Mucosa of descending colon (tissue), 3 donors: ENCODE measurements around the gene GYPA. TPM values are rescaled to one million over a fixed set of nuclear protein-coding genes. Genes with fewer than 3 reads are reported as not detected.
"Not testable (repeated sequence)": the region's sequence is repeated elsewhere in the genome, so short reads cannot be mapped to it uniquely, and the experiment has no call there.

Experiments
- ATAC-seq: fragments of 200-7000 bp; cut with Tn5 transposase; one replicate; pipeline ENCODE4 v1.9.1; 2020; ENCODE audit warnings: mild to moderate bottlenecking, moderate library complexity
- DNase-seq, 3 donors: peaks; one replicate each; pipeline ENCODE4 v3.0.0-alpha.2; 2020
- H3K36me3 ChIP-seq: fragments of 200-600 bp; one replicate; pipeline ENCODE4 v1.8.0; 2021; ENCODE audit warnings: low read depth, mild to moderate bottlenecking
- H3K4me1 ChIP-seq: fragments of 200-600 bp; one replicate; pipeline ENCODE4 v1.8.0; 2021; ENCODE audit warnings: low read depth, mild to moderate bottlenecking
- H3K4me3 ChIP-seq: fragments of 200-600 bp; one replicate; pipeline ENCODE4 v1.8.0; 2021; ENCODE audit warnings: mild to moderate bottlenecking
- H3K9me3 ChIP-seq: fragments of 200-600 bp; one replicate; pipeline ENCODE4 v1.8.0; 2021; ENCODE audit warnings: mild to moderate bottlenecking
- CTCF ChIP-seq: fragments of 200-600 bp; IDR thresholded peaks from one replicate; pipeline ENCODE4 v1.8.0; 2022; ENCODE audit warnings: antibody characterized with exemption, mild to moderate bottlenecking
- intact Hi-C, 2 donors: fragments of 100-400 bp; cut with DNase I in 1 of 2; cut with micrococcal nuclease in 1 of 2; formaldehyde crosslinking; loops; one replicate each; pipeline versions ENCODE4 v1.11.0 to v1.11.1; 2022; cut with DNase I, micrococcal nuclease
- total RNA-seq, 3 donors: library from RNA; stranded (reverse); fragmentation: NEBNext Ultra II Directional in 2 of 3; extraction: Animal tissue kit (Norgen Biotek cat#: 25700) in 2 of 3; gene quantifications; one replicate each; pipeline versions ENCODE4 v1.2.1 to v1.2.4, GENCODE V29; 2021 to 2023
- donor health status: DM: no; HTN: no; CAD: no; lungs with moderate emphysema.
- donor health status: DM: no; HTN: no; CAD: no.
- donor health status: DM: no; HTN: yes; CAD: no.

The GYPA gene
- total RNA-seq, 3 donors from 2014 or later = not detected

- DNase-seq (no peak), ATAC-seq (no peak)
- no peaks in the 10 kb centered on the region for H3K9me3 ChIP-seq
- no peaks in the 10 kb centered on the region for H3K36me3 ChIP-seq
- no peak for TF ChIP-seq CTCF
- intact Hi-C loops = no loop called here
- no peaks in the 10 kb centered on the region for H3K4me1 ChIP-seq
- no peak overlapping the region for H3K4me3 ChIP-seq
Observed at GRCh38 chr4:144169211-144169610, 28.7 kb upstream of the GYPA start.

DNA sequence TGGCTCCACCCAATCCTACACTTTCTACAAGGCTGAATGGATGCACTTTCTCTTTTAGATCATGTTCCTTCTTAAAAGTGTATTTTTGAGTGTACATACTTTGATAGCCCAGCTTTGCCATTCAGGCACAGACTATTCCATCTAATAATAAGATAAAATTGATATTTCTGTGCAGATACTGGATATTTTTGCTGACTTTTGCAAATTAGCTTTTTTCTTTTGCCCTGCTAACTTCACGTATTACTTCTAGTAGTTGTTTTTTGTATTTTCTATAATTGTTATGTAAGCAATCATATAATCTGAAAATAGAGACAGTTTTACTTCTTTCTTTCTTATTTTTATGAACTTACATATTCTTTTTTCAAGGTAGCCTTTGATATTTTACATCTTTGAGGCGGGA, 13.5 kb upstream of the GYPA start:
- Histone ChIP-seq H3K4me3 (no peak overlapping the region), H3K4me1 (no peaks in the 10 kb centered on the region), H3K9me3 (no peaks in the 10 kb centered on the region), H3K36me3 (no peaks in the 10 kb centered on the region)
- no peak for TF ChIP-seq CTCF
- no peak for DNase-seq
- ATAC-seq = no peak
- intact Hi-C loops = no loop called here

DNA sequence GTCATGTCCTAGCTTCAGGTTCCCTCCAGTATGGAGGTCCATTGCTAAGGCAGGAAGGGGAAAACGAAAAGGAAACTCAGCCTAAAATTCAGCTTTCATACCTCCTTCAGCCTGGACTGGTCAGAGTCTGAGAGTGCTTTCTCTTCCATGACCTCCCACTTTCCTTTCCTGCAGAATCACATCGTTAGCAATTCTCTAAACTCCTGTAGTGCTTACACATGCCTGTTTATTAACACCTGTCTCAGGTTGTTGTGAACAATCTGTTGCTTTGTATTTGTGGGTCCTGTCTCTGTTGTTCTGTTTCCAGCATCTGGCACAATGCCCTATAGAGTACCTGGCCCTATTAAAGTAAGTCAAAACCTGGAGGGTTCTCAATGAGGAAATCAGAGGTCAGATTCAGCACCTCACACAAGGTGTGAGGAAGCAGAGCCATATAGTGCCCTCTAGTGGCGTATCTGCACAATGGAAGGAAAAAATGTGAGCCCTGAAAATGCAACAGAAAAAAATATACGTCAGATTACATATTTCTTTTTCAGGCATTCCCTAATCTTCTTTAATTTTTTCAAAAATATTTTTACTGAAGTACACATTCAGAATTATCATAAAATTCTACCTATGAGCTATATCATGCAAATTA, 2.3 kb upstream of the GYPA start:
- peak in 1 of 3 donors; percentile 18 for DNase-seq
- H3K4me3 ChIP-seq, intact Hi-C loops, H3K4me1 ChIP-seq, H3K36me3 ChIP-seq, H3K9me3 ChIP-seq: not testable (repeated sequence)
- ATAC-seq = peak; percentile 71
- peak; percentile 33 for TF ChIP-seq CTCF

DNA sequence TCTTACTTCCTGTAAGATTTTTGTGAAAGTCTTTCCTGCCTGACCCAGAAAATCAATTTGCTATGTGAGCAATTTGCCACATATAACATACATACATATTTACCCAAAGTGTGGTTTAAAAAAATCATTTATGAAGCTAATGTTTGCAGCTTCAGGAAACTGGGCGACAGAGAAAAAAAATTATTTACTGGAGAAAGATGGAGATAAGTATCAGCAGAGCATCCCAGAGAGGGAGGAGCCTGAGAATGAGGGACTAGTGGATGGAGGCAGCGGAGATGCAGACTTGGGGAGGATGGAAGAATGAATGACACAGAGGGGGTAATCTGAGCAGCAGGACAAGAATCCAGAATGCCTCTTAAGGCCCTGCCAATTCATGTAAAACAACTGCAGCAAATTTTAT, 975 bp upstream of the GYPA start:
- Histone ChIP-seq H3K4me3 (no peak overlapping the region), H3K4me1 (no peaks in the 10 kb centered on the region), H3K9me3 (no peaks in the 10 kb centered on the region), H3K36me3 (no peaks in the 10 kb centered on the region)
- ATAC-seq = no peak
- TF ChIP-seq CTCF = no peak
- no peak for DNase-seq
- intact Hi-C loops = no loop called here

DNA sequence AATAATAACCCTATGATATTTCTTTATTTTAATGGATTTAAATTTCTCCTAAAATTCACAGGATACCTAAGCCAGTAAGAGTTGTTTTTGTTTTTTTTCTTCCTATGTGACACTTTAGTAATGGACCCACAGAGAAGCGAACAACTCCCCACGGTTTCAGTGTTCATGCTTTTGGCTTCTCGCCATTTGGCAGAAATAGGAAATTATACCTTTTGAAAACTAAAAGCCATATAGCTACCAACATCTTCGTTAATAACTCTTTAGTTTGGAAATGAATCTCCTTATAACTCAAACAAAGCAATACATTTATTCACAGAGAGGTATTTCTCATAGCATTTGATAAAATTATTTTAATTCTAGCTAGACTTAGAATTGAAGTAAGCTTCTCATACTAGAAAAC, 527 bp downstream of the GYPA start:
- ATAC-seq, DNase-seq, intact Hi-C loops, H3K9me3 ChIP-seq, H3K36me3 ChIP-seq, H3K4me3 ChIP-seq, H3K4me1 ChIP-seq: not testable (repeated sequence)

DNA sequence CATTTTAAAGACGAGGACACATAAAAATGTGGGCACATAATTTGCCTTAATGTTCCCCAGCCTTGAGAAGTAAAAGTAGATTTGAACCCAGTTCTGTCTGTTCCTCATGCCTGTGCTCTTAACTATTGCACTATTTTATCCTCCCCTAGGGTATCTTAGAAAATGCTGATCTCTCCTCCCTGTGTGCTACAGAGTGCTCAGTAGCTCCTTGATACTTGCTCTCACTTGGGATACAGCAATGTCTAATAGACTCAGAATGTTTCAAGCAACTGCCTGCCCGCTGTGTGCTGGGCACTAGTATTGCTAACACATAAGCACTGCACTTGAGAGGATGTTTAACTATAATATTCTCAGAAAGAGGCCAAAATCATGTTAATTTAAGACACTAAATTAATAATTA, 971 bp downstream of the GYPA start:
- DNase-seq, intact Hi-C loops, H3K36me3 ChIP-seq, H3K4me1 ChIP-seq, ATAC-seq, H3K4me3 ChIP-seq, H3K9me3 ChIP-seq: not testable (repeated sequence)

GRCh38 chr4:144138239-144138638, 2.3 kb downstream of the GYPA start:
- intact Hi-C loops, H3K4me1 ChIP-seq, H3K9me3 ChIP-seq, DNase-seq, H3K4me3 ChIP-seq, ATAC-seq, H3K36me3 ChIP-seq: not testable (repeated sequence)

GRCh38 chr4:144137137-144137931, 3.2 kb downstream of the GYPA start:
- ATAC-seq, intact Hi-C loops, H3K9me3 ChIP-seq: not testable (repeated sequence)

DNA sequence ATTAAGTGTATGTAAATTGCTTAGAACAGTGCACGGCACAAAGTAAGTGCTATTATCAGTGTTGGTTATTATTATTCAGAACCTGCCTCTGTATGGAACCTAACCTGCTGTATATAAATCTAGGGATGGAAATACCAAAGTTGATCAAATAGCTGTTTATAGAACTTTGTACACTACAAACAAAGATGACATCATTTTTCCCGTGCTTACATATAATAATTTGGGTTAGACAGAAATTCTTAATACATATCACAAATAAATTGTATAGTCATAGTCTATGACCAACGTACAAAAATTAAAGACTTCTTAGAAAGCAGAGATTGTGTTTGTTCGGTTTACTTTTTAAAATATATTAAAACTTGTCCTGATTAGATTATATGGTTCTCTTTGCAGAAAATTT, 4.3 kb downstream of the GYPA start:
- H3K4me3 ChIP-seq, DNase-seq, H3K4me1 ChIP-seq, H3K36me3 ChIP-seq, ATAC-seq, intact Hi-C loops, H3K9me3 ChIP-seq: not testable (repeated sequence)

More at GRCh38 chr4:144137137-144137931, 3.2 kb downstream of the GYPA start:
- H3K36me3 ChIP-seq, DNase-seq, H3K4me1 ChIP-seq, H3K4me3 ChIP-seq: not testable (repeated sequence)

- H3K36me3 ChIP-seq = not testable (repeated sequence)
Observed at GRCh38 chr4:144130167-144130566, 10.4 kb downstream of the GYPA start.

More at GRCh38 chr4:144130167-144130566, 10.4 kb downstream of the GYPA start:
- H3K4me1 ChIP-seq, intact Hi-C loops, H3K9me3 ChIP-seq, H3K4me3 ChIP-seq, ATAC-seq, DNase-seq: not testable (repeated sequence)
